Epithelial cell of proximal tubule (primary cell): ENCODE results near the gene AKAP6. TPM values are rescaled to one million over a fixed set of nuclear protein-coding genes. Genes with fewer than 3 reads are reported as not detected.

Source experiments
- DNase-seq: peaks from one replicate; pipeline ENCODE4 v3.0.0-alpha.2; 2011; ENCODE audit warnings: low read depth
- H3K4me3 ChIP-seq: 2 replicates; pipeline ENCODE4 v1.5.1; 2011; ENCODE audit warnings: low read depth, mild to moderate bottlenecking, low read length
- CTCF ChIP-seq: conservative IDR thresholded peaks from 2 replicates; pipeline ENCODE4 v1.5.1; 2012; ENCODE audit warnings: low read depth, mild to moderate bottlenecking, low read length
- total RNA-seq: library from RNA; depleted of rRNA; stranded (reverse); fragments of >200 nt; gene quantifications from 2 replicates; pipeline ENCODE4 v1.2.3, GENCODE V29; 2015

AKAP6 gene
- total RNA-seq, 1 donor from 2014 or later: 4.6 TPM

DNA sequence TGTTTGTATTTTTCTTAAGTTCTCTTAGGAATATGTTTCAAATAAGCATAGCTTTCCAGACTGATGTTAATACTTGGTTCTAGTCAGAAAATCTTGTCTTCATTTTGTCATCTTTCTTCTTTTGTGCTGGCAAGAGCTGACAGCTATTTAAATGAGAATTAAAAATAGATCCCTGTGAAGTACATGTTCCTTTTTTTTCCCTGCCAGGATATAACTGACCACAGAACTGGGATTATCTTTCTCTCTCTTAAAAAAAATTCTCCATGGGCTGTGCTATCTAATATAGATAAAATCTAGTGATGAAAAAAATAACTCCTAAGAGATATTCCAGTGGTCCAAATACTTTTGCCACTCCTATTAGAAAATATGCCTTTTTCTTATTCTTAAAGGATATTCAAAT lies 163.4 kb downstream of the AKAP6 start:
- no peak for TF ChIP-seq CTCF
- DNase-seq: no peak

DNA sequence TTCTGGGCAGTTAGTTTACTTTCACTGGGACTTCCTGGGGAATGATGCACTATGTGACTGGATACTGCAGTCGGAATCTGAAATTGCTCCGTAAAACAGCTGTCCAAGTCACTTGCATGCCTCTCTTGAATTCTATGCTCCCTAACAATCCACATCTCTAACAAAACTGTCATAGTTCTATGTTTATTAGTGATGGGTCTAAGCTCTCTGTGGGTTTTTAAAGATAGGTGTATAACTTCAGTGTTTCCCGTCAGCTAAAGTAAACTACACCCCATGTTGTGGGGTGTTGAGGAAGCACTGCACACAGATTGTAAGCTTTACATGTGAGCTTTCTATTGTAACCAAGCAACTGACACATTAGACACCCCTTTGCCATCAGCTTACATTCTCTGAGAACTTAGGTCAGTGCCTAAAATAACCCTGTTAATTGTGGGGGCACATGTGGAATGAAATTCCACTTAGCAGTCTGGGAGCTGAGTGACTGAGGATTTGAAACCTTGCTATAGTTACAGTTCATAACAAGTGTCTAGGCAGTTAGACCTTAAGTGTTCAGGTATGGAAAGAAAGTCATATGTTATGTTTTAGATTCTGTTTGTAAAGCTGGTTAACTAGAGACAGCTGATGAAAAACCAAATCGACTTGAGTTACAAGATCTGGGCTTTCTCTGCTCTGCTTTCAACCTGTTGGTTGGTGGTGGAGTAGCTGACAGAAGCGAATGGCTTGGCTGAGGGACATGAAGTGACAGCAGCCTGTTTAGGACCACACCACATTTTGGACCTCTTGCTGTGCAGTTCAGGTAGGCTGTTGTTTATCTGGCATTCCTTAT lies 165.7 kb downstream of the AKAP6 start:
- H3K4me3 ChIP-seq: no peak overlapping the region
- TF ChIP-seq CTCF: no peak
- no peak for DNase-seq

More for the DNA sequence above, 163.4 kb downstream of the AKAP6 start:
- H3K4me3 ChIP-seq: no peak overlapping the region

GRCh38 chr14:32495435-32495734 lies 166.3 kb downstream of the AKAP6 start:
- no peak for TF ChIP-seq CTCF
- DNase-seq: no peak
- H3K4me3 ChIP-seq: no peak overlapping the region

GRCh38 chr14:32497248-32497647 lies 168.2 kb downstream of the AKAP6 start:
- no peak for DNase-seq
- TF ChIP-seq CTCF: no peak

DNA sequence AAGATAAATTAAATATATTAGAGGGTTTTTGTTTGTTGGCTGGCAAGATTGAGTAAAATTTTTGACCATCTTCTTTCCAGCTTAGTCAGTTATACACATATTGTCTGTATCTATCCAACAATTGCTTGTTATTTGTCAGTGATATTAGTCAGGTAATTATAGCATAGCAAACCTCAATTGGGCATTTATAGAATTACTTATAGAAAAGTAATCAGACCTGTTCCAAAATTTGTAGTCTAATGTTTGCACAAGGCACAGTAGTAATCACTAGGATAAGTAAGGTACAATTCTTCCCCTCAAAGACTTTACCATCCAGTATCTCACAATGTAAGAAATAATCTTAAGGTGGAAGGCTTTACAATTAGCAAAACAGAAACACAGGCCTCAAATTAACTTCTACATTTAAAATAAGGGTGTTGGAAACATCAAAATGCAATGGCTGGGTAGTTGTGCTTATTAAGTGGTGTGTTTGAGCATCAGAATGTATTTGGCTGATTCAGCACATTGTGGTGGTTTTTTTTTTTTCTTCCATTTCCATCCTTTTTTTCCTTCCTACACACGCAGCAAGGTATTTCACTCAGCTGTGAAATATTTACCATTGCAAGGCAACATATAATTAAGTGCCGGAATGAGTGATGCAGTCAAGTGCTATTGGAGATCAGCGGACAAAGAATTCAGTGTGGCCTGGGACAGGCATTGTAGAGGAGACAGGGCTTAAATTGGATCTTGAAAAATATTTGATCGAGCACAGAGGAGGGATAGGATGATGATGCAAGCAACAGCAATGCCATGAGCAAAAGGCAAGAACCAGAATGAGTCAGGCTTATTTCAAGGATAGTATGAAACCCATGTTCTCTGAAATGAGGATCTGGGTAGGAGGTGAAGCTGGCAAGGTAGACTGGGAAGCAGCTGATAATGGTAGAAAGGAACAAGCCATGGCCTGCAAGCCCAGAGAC lies 178.2 kb downstream of the AKAP6 start:
- no peak overlapping the region for H3K4me3 ChIP-seq
- peak; percentile 31 for DNase-seq
- no peak for TF ChIP-seq CTCF

More at GRCh38 chr14:32497248-32497647, 168.2 kb downstream of the AKAP6 start:
- H3K4me3 ChIP-seq: no peak overlapping the region

DNA sequence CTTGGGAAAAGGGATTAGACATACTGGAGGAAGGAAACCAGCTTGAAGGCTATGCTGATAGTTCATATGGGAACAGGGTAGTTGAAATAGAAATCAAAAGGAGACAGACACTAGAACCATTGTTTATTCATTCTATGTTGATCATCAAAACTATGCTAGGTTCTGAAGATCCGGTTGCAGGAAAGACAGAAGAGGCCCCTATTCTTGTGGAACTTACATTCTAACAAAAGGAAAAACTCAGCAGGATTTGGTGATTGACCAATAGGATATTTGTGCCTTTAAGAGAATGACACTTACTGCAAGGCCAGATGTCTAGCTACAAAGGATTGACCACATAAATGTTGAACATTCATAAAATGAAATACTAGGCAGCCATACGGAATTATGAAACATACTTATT lies 179.2 kb downstream of the AKAP6 start:
- no peak for DNase-seq
- H3K4me3 ChIP-seq: no peak overlapping the region
- TF ChIP-seq CTCF: no peak
